Measurements from ENCODE around the gene FTH1.
"Not testable (repeated sequence)": the region's sequence is repeated elsewhere in the genome, so short reads cannot be mapped to it uniquely, and the experiment has no call there.

Gene FTH1

DNA sequence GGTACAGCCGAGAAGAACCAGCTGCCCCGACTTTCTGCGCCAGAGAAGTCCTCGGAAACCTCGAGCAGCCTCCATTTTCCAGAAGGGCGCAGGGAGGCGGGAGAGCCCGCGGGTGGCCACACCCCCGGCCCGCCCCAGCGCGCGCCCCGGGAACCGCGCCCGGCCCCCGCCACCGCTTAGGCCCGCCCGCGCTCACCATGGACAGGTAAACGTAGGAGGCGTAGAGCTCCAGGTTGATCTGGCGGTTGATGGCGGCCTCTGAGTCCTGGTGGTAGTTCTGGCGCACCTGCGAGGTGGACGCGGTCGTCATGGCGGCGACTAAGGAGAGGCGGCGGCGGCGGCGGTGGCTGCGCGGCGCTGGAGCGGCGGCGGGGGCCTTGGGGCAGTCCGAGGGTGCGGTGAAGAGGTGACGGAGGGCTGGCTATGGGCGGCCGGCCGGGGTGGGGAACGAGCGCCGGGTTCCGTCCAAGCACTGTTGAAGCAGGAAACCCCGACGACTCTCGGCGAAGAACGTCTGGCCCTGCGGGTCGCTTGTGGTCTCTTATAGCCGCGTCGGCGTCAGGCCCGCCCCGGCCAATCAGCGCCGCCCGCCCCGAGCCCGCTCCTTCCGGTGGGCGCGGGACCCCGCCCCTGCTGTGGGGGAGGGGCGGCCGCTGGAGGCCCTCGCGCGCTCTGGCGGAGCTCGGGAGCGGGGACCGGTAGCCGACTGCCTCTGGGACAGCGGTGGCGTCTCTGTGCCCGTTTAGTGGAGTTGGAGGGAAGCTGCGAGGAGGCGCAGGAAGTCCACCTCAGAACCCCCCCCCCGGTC, at the start of gene FTH1:
TSS of gene FTH1 (minus strand) at position 519 of the 808 bp plus-strand sequence. CDS start at position 310, 209 bp downstream.
- DNase-seq (ENCODE audit: low spot score) = peak; percentile 86

DNA sequence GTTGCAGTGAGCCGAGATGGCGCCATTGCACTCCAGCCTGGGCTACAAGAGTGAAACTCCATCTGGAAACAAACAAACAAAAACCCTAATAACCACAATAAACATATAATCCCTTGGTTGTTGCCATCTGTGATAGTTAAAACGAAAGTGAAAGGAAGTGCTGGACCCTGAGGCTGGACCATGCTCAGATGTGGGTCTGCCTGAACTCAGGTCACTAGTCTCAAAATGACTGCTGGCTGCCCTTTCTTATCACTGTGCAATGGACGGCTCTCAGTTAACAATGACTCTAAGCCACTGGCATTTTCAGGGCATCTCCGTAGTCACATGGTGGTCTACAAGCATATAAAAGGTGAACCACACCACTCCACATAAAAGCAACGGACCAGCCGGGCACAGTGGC, 48.2 kb upstream of the FTH1 start:
- no peak for DNase-seq (ENCODE audit: low spot score)

DNA sequence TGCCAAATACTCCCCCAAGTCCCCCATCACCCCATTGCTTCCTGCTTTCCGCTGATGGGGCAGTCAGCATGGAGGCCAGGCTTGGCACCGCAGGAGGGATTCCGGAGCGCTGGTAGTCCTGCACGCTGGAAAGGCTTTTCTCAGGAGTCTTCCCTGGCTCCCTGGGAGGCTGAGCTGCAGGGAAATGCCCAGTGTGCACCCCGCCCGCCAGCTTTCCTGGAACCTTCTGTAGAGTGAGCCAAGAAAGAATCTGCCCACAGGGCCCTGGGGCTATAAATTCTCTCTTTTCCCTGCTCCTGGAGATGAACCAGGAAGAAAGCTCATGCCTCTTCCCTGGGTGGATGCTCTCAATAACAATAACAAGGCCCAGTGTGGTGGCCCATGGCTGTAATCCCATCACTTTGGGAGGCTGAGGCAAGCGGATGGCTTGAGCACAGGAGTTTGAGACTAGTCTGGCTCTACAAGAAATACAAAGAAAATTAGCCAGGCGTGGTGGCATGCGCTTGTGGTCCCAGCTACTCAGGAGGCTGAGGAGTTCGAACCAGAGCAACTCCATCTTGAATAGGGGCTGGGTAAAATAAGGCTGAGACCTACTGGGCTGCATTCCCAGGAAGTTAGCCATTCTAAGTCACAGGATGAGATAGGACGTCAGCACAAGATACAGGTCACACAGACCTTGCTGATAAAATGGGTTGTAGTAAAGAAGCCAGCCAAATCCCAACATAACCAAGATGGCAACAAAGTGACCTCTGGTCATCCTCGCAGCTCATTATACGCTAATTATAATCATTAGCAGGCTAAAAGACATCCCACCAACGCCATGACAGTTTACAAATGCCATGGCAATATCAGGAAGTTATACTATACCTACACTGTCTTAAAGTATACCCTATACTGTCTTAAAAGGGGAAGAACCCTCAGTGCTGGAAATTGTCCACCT, 46.4 kb upstream of the FTH1 start:
- no peak for DNase-seq (ENCODE audit: low spot score)

DNA sequence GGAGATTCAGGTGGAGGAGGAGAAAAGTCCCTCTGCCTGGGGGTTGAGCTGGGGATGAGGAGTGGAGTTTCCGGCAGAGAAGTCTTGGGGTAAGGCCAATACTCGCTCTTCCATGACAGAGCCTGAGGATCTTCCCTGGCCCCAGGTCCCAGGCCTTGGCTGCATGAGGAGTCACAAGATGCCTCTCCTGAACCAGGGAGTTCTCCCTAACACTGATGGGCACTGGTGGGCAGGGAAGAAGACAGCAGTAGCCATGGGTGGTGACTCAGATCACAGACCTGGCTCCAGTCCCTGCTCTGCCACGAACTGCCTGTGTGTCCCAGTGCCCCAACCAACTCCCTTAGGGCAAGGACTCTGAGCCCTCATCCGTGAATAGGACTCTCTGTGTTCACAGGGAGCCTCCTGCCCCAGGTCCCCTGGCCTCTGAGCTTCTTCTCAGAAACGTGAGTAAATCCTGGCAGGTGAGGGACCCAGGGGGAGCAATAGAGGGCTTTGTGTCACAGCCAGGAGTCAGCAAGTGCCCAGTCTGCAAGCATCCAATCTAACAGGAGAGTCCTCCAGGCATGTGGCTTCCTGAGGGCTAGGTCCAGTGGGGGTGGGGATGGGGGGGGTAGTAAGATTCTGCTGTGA, 45.5 kb upstream of the FTH1 start:
- DNase-seq (ENCODE audit: low spot score) = no peak

DNA sequence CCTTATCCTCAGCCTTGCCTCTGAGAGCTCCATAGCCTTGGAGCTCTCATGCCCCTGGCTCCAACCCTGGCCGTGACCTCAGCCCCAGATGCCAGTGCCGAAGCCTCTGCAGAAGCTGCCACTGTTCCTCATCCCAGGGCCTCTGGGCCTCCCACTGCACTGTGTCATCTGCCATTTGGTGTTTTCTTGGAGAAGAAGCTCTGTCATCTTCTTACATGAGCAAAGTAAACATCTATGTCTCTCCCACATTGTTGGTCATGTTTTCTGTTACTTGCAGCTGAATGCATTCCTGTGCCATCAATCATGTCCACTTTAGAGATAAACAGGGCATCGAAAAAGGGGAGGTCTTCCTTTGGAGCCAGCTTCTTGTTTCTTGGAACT, 45.0 kb upstream of the FTH1 start:
- DNase-seq (ENCODE audit: low spot score) = no peak

DNA sequence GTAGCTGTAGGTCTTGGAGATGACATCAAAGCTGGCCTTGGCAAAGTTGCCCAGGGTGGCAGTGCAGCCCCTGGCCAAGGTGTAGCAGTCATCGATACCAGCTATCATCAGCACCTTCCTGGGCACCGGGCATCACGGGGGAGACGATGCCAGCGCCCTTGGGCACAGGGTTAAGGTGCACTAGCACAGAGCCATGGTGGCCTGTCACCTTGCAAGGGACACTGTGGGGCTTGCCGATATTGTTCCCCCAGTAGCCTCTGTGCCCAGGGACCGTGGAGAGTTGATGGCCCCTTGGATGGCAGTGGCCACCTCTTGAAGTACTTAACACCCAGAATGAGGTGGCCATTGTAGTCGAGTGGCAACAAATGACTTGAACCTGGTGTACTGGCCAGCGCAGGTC, 44.4 kb upstream of the FTH1 start:
- DNase-seq (ENCODE audit: low spot score) = no peak

DNA sequence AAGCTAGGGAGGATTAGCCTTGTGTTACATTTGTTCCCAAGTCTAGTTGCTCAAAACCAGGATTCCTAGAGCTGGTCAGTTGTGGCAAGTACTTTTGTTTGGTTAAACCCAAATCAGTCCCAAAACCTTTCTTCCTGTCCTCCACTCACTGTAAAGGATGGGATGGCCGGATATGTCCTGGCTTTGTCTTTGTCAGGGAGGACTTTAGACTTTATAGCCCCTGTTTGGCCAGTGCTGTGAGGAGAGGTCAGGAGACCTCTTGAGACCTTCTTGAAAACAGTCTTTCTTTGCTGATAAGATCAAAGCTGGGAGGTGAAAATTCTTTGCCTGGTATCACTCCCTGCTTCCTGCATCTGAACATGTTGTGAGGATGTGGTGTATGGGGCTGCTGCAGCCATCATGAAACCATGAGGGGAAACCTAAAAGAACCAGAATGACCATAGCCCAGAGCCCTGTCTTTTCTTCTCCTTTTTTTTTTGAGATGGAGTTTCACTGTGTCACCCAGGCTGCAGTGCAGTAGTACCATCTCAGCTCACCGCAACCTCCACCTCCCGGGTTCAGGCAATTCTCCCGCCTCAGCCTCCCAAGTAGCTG, 43.6 kb upstream of the FTH1 start:
- DNase-seq (ENCODE audit: low spot score) = no peak

DNA sequence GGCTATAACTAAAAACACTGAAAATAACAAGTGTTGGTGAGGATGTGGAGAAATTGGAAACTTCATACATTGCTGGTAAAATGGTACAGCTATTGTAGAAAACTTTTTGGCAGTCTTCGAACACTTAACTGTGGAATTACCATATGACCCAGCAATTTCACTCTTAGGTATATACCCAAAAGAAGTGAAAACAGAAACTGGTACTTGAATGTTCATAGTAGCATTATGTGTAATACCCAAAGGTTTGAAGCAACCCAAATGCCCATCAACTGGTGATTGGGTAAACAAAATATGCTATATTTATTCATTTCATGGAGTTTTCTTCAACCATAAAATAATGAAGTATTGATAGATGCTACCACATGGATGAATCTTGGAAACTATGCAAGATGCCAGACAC, 40.8 kb upstream of the FTH1 start:
- DNase-seq (ENCODE audit: low spot score) = no peak

DNA sequence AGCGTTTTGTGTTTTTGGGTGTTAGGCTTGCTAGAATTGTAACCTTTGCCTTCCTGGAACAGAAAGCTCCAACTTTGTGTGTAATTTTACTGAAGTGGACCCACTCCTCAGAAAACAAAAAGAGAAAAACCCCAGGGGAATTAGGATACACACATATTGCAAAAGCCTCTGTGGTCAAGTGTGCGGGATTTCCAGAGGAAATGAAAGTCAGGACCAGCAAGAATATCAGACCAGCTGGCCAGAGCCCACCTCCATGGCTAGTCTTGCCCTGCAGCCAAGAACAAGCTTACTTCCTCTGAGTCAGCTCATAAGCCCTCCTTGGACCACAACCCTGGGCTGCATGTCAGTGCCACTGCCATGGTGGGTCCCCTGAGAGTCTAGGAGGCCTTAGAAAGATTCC, 37.0 kb upstream of the FTH1 start:
- DNase-seq (ENCODE audit: low spot score) = no peak

DNA sequence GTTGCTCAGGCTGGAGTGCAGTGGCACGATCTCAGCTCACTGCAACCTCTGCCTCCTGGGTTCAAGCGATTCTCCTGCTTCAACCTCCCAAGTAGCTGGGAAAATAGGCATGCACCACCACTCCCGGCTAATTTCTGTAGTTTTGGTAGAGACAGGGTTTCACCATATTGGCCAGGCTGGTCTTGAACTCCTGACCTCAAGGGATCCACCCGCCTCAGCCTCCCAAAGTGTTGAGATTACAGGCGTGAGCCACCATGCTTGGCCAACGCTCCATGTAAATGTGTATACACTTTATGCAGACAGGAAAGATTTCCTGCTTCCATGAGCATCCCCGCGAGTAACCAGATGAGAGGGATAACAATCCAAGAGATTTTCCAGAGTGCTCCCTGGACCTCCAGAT, 34.8 kb upstream of the FTH1 start:
- not testable (repeated sequence) for DNase-seq (ENCODE audit: low spot score)

DNA sequence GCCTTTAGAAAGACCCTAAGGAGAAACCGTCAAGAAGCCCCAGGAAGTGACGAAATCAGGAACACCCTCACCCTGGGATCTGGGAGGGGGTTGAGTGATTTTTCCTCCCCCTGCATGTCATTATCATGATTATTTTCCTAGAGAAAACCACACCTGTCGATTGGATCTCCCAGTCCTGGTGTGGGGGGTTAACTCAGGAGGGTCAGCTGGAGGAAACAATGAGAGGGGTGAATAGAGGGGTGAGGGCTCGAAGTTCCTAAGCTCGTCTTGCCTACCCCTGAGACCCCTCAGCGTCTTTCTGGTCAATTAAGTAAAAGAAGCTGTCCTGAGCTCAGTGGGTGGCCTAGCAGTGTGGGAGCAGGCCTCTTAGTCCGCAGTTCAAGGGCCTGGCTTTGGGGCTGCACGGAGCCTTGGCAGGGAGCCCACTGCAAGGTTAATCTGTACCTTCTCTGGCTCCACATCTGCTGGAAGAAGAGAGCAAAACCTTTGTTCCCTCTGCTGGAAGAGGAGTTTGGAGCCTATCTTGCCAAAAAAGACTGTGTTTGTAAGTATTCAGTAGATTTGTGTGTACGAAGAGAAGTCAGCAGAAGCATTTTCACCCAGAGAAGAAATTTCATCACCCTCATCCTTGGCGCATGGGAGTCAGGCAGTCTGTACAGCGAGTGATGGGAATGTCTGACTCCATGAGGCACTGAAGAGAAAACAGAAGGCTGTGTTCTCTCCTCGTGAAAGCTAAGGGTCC, 34.2 kb upstream of the FTH1 start:
- DNase-seq (ENCODE audit: low spot score) = no peak

DNA sequence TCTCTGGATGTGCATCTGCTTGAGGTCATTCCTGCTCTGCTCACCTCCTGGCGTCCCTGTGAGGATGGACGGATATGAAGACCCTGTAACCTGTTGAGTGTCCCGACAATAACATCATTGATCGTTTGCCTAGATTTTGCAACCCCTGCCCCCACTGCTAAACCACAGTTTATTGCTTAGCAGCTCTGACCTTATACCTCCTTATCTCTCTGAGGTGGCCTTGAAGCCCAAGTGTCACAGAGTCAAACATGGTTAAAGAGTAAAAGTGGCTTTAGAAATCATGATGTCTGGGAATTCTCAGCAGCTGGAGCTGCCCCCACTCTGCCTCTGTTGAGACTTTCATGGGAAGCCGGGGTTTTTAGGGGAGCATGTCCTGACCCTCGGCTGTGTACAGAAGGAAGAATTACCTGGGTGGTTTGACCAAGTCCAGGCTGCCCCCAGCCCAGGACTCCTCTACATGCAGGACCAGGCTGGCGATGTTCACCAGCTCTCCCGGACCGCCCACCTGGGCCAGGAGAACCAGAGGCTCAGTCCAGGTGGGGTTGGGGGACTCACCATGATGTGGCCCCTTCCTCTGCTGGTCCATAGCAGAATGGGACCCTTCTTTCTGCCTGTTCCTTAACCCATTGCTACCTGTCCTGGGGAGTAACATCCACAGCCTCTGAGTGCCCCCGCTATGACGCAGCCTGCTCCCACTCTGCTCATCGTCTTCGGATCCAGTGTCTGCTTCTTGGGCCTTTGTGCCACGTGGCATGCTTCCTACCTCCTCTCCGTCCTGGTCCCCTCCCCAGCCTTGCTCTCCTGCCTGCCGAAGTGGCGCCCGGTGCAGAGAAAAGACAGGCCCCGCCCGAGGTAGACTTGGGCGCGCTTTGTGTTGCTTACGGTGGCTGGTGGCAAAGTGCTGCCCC, 33.4 kb upstream of the FTH1 start:
- no peak for DNase-seq (ENCODE audit: low spot score)

DNA sequence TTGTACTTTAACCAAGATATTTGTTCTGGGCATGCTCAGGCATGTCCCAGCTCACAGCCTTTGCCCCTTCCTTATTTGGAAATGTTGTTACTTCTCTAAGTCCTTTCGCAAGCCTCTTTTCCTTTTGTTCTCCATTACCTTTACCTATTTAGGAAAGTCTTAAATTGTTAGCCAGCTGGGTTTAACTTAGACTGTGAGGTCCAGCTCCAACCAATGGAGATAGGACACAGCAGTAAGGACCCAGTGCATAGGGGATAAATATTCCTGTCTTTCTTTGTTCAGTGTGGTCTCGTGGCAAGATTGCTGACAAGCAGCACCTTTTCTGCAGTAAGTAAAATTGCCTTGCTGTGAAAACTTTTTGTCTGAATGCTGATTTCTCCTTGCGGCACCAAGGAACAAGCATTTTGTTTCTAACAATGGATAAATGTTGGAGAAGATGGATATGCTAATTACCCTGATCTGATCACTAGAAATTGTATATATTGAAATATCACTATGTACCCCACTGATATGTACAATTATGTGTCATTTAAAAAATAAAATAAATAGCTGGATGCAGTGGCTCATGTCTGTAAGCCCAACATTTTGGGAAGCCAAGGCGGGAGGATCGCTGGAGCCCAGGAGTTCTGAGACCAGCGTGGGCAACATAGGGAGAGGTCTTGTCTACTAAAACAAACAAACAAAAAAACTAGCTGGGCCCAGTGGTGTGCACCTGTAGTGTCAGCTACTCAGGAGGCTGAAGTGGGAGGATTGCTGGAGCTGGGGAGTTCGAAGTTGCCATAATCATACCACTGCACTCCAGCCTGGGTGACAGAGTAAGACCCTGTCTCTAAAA, 31.9 kb upstream of the FTH1 start:
- DNase-seq (ENCODE audit: low spot score) = no peak

DNA sequence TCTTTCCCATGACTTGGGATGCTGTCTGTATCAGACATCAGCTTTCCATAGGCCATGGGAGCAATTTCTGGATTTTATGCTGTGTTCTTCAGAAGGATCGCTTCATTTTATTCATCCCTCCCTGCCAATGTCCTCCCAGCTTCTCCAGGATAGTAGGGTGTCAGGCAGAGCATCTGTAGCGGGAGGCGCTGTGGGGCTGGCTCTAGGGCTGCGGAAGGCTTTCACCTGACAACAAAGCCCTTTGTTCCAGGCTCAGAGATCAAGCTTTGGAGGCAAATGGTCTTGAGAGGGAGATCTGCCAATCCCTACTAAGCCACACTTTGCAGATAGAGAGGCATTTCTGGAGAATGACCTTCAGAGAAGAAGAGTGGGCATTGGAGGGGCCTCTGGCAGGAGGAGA, 29.5 kb upstream of the FTH1 start:
- no peak for DNase-seq (ENCODE audit: low spot score)

DNA sequence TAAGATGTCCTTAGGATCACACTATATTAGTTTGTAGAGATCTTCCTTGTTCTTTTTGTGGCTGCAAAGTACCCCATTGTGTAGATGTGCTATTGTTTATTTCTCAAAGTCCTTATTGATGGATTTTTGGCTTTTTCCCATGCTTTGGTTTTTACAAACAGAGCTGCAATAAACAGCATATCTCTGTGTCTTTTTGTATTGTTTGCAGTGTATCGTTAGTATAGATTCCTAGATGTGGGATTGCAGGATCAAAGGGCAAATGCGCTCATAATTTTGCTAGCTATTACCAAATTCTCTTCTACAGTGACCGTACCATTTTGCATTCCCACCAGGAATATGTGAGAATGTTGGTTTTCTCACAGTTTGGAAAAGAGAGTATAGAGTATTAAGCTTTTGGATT, 27.5 kb upstream of the FTH1 start:
- DNase-seq (ENCODE audit: low spot score) = no peak

DNA sequence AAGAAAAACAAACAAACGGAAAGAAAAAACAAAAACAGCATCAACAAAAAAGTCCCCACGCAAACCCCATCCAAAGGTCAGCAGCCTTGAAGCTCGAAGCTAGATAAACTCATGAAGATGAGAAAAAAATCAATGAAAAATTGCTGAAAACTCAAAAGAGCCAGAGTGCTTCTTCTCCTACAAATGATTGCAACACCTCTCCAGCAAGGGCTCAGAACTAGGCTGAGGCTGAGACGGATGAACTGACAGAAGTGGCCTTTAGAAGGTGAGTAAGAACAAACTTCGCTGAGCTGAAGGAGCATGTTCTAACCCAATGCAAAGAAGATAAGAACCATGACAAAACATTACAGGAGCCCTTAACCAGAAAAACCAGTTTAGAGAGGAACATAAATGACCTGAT, 18.4 kb upstream of the FTH1 start:
- DNase-seq (ENCODE audit: low spot score) = no peak

DNA sequence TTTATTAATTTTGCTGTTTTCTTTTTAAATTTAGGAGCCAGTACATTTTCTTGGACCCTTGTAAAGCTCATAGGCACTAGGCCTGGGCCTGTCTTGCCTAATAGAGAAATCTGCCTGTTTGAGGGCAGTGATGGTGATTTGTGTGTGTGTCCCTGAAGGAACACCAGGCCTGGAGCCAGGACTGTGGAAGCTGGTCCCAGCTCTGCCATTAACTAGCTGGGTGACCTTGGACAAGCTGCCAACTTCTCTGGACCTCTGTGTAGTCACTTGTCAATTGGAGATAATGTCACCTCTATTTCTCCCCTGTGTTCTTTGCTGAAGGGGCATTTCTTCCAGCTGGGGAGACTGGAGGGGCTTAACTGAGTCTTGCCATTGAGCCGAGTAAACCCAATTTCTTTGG, 16.0 kb upstream of the FTH1 start:
- DNase-seq (ENCODE audit: low spot score) = no peak

DNA sequence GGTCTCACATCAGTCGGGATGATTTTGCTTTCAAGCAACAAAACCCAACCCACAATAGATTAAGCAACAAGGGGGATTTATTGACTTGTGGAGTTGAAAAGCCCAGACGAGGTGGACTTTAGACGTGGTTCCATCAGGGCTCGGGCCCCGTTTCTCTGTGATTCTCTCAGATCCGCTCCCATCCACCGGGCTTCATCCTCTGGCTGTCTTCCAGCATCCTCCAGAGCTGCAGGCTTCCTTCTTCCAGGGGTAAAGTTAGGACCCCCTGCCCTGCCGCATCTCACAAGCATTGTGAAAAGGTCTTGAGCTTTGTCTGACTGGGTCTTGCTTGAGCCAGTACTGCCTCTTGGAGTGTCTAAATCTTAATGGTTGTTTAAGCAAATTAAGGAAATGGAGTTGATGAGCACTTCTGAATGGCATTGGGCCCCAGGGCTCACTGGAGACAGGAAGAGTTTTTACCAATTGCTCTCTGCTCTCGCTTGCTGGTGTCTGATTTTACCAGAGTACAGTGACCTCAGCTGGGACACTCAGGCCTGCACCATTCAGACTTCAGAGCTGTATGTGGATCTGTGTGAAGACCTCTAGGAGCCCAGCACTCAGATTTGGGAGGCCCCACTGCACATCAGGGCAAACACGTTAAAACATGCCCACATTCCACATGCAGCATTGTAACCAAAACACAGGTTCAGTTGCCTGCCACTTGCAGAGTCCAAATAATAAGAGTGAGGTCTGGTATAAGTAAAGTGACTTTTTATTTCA, 13.5 kb upstream of the FTH1 start:
- no peak for DNase-seq (ENCODE audit: low spot score)
